HG02610 (cell line): Measurements from ENCODE around the gene IGSF22.
A peak's percentile ranks its signal among the peaks of the same experiment; 100 is the strongest.

Source experiments
- ATAC-seq: cut with Tn5 transposase; IDR thresholded peaks from one replicate; pipeline ENCODE4 v1.9.1; 2021; ENCODE audit warnings: mild to moderate bottlenecking, moderate library complexity; ENCODE audit not compliant: unreplicated experiment

IGSF22 gene

GRCh38 chr11:18714443-18714780 is 11.6 kb downstream of the IGSF22 start:
- no peak for ATAC-seq

- ATAC-seq, result no peak
These were observed 12.1 kb downstream of the IGSF22 start for GRCh38 chr11:18713646-18714442.

- ATAC-seq, result no peak
These were observed 15.4 kb downstream of the IGSF22 start for GRCh38 chr11:18710545-18710944.

GRCh38 chr11:18709414-18709813 is 16.6 kb downstream of the IGSF22 start:
- ATAC-seq, result no peak

GRCh38 chr11:18707811-18708340 is 18.1 kb downstream of the IGSF22 start:
- no peak for ATAC-seq

DNA sequence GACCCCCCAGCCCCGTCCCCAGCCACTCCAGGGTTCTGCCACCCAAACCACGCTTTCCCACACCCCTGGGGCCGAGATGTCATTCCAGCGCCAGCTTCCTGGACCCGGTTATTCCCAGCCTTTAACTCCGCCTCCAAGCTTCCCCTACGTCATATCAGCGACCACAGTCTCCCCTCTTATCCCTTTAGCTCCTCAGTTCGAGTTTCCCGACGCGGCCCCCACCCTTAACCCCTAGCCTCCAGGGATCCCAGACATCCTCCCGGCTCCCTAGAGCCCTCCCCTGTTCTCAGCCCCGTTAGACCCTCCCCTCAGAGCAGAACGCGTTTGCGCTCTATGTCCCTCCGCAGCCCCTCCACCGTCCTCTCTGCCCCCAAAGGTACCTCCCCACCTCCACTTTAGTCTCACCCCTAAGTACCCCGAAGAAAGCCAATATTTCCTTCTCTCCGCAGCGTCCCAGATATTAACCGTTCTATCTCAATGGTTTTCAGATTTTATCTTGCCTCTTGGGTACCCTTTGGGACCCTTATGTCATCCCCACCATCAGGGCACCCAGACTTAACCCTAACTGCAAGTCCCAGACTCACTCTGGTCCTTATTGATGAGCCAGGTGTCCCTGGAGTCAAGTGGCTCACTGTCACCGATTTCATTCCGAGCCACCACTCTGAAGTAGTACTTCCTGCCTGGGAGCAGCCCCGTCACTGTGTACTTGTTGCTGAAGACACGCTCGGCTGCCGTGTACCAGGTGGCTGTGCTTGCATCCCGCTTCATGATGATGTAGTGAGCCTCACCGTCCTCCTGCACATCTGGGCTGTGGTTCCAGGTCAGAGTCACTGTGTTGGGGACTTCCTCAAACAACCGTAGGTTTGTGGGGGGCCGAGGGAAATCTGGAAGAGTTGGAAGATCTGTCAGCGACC is 19.4 kb downstream of the IGSF22 start:
- ATAC-seq, result peak; percentile 62

DNA sequence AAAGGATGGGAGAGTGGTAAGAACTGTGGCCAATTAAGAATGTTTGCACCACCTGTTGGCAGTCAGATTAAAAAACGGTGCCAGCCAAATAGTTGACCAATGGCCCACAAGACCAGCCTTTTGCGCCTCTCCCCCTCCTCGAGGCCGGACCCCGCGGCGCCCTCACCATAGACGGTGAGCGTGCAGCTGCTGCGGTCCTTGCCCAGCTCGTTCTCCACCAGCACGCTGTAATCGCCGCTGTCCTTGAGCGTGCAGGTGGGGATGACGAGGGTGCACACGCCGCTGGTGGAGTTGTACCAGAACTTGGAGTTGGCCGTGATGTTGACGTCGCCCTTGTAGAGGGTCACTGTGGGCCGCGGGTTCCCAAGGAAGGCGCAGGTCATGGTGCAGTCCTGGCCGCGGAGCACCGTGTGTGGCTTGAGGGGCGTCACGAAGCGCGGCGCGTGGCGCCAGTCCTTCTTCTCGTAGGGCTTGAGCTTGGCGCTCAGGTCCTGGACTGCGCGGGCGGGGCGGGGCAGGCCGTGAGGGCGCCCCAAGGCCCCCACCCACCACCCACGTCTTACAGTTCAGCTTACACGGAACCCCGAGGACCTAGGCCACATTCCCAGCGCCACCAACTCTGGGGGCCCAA is 20.2 kb downstream of the IGSF22 start:
- ATAC-seq, result no peak

- no peak for ATAC-seq
These were observed 21.3 kb downstream of the IGSF22 start for GRCh38 chr11:18704698-18705097.

DNA sequence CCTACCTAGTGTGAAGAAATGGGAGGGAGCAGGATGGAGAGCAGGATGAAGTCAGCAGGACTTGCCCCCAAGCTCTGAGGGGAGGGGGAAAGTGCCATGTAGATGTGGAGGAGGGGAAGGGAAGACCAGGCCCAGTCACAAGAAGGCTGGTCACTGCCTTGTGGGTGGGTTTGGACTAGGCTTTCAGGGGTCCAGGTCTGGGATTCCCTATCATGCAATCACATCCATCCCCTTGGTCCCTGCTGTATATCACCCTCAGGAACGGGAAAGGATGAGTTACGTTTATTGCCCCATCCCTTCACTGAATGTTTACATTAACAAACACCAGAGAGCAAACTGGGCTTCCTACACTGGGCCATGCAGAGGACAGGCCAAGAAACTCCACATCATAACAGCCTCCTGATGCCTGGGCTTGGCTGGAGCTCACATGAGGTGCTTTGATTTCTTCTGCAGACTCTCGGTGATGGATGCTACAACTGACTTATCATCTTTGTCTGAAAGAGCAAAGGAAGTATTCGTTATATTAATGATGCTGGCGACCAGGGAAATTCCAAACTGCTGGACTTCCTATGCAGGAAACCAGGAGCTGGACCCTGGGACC is 21.8 kb downstream of the IGSF22 start:
- ATAC-seq, result no peak

DNA sequence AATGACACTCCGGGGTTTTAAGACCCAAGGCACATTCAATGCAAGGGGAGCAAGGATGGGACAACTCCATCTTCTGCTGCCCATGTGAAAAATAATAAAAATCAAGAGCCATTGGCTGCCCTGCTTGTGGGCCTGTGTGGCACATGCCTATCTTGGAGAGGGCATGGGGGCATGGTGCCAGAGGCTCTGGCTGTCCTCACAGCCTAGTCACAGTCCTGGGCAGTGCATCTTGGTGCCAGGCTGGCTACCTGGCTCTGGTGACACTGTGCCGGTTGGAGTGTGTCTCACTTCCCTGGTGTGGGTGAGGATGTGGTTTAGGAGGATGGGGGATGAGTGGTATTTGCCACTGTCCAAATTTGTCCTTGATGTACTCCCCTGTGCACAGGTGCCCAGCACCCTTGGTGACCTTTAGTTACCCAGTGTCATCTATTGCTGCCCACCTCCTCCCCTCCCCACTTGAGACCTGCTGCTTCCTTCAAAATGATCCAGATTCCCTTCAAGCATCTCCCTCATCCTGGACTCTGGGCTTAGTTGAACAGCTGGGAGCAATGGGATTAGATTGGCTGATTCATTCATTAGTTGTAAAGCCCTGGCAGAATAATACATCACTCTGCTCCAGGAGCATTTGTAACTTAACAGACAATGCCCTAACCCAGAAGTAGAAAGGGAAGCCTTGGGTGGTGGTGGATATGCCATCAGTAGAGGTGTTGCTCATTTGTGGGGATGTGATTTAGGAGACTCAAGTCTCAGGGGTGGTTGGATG is 22.8 kb downstream of the IGSF22 start:
- ATAC-seq, result no peak

- no peak for ATAC-seq
These were observed 24.3 kb downstream of the IGSF22 start for GRCh38 chr11:18701614-18702216.

DNA sequence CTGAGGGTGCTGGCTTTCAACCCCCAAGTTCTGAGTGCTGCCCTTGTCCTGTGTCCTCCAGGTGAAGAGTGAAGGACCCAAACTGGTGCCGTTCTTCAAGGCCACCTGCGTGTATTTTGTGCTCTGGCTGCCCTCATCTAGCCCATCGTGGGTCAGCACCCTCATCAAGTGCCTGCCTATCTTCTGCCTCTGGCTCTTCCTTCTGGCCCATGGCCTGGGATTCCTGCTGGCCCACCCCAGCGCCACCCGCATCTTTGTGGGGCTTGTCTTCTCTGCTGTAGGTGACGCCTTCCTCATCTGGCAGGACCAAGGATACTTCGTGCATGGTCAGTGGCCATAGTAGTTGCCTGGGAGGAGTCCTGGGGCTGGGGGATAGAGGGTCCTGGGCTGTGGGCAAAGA is 25.1 kb downstream of the IGSF22 start:
- no peak for ATAC-seq

- ATAC-seq, result no peak
These were observed 25.6 kb downstream of the IGSF22 start for GRCh38 chr11:18700375-18700774.

DNA sequence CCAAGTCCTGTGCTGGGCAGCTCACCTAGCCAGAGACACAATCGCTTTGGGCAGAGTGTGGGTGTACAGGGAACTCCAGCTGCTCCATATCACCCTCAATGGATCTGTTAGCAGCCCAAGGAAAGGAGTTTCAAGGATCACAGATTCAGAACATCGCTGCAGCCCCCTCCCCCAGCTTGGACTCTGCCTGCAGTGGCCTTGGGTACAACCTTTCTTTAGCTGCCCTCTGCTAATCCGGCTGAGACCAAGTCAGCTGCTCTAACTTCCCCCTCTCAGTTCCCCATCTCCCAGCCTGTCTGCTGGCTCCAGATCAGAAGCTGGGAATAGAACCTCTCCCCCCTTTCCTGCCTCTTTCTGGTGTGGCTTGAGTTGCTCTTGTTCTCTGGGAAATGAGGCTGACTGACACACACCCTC is 26.1 kb downstream of the IGSF22 start:
- no peak for ATAC-seq

GRCh38 chr11:18699269-18699596 is 26.8 kb downstream of the IGSF22 start:
- no peak for ATAC-seq

DNA sequence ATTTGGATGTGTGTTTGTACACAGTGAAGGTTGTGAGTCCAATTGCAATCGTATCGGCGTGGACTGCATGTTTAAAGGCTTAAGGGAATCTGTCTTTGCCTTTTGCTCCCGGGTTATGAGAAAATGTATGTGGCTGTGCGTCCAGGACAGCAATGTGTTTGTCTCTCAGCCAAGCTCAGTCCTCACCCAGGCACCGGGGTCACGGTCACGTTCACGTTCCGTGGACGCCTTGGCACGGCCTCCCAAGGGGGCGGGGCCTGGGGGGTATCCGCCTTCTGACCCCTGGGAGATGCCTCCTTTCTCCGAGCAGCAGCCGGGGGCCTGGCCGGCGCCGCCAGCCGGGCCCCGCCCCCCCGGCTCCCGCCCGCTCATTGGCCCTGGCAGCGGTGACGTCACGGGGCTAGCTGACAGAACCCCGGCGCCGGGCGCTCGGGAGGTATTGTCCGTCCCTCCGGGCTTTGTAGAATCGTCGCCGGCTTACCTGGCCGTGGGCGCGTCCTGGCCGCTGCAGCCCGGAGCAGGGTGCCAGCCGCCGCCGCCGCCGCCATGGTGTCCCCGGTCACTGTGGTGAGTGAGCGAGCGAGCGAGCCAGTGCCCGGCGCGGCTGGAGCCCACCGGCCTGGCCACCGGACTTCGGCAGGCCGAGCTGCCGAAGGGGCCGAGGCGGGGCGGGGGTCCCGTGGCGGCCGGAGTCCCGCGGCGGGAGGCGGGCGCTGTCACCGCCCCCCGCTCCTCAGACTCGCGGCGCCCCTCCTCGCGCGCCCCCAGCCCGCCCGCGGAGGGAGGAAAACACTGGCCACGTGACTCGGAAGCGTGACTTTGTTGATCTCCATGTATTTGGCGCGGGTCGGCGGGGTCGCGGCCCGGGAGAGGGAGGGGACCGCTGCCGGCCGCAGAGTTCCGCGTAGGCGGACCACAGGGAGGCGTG is 27.4 kb downstream of the IGSF22 start, which contains the start of gene TMEM86A:
Gene TMEM86A, plus strand, starts transcription at position 439 of the 928 bp plus-strand sequence. Its CDS starts 108 bp downstream, at position 547.
- ATAC-seq, result peak; percentile 95

- ATAC-seq, result no peak
These were observed 28.4 kb downstream of the IGSF22 start for GRCh38 chr11:18697576-18697975.

DNA sequence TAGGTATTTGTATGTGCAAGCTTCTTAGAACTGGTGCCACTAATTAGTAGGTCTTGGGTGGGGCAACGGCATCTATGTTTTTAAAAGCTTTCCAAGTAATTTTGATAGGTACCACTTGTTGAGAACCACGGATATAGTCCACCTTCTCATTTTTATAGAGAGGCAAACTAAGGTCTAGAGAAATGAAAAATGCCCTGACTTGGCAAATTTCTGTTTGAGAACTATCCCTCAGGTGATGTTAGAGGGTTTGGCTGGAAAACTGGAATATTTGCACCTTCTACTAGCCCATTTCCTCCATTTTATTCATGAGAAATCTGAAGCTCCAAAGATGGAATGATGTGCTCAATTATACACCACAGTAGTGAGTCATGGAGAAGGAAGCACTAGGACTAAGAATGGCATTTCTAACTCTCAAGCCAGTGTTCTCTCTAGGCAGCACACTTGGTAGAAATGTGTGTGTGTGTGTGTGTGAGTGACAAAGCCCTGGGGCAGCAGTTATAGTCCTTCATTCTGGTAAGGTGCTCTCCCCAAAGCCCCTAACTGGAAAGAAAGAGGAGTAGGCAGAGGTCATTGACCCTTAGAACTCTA is 29.3 kb downstream of the IGSF22 start:
- ATAC-seq, result no peak
